H9 (cell line): ENCODE measurements around the gene ASB16. TPM values are rescaled to one million over a fixed set of nuclear protein-coding genes. Genes with fewer than 3 reads are reported as not detected.

Experiments used
- DNase-seq: peaks from one replicate; pipeline ENCODE4 v3.0.0-alpha.2; 2017
- H2AFZ ChIP-seq: one replicate; pipeline ENCODE4 v1.6.1; 2013; ENCODE audit warnings: mild to moderate bottlenecking, low read length, control low read depth, moderate library complexity
- H2AK5ac ChIP-seq: 2 replicates; pipeline ENCODE4 v1.6.1; 2013; ENCODE audit warnings: low read length, control low read depth, mixed read lengths; ENCODE audit not compliant: insufficient read length
- H2BK120ac ChIP-seq: one replicate; pipeline ENCODE4 v1.6.1; 2013; ENCODE audit warnings: low read depth, mild to moderate bottlenecking, low read length, control low read depth, inconsistent platforms; ENCODE audit not compliant: poor library complexity, severe bottlenecking
- H2BK12ac ChIP-seq: 2 replicates; pipeline ENCODE4 v1.6.1; 2013; ENCODE audit warnings: low read length, control low read depth, mixed read lengths, low read depth; ENCODE audit not compliant: insufficient read length
- H2BK15ac ChIP-seq: 2 replicates; pipeline ENCODE4 v1.6.1; 2013; ENCODE audit warnings: low read depth, low read length, control low read depth
- H2BK20ac ChIP-seq: one replicate; pipeline ENCODE4 v1.6.1; 2013; ENCODE audit warnings: low read depth, mild to moderate bottlenecking, low read length, control low read depth, inconsistent platforms; ENCODE audit not compliant: poor library complexity, severe bottlenecking
- H2BK5ac ChIP-seq: 2 replicates; pipeline ENCODE4 v1.6.1; 2013; ENCODE audit warnings: low read length, control low read depth, mixed read lengths; ENCODE audit not compliant: insufficient read length
- H3K14ac ChIP-seq: 2 replicates; pipeline ENCODE4 v1.6.1; 2013; ENCODE audit warnings: low read length, control low read depth; ENCODE audit not compliant: insufficient read depth
- H3K18ac ChIP-seq: 2 replicates; pipeline ENCODE4 v1.6.1; 2013; ENCODE audit warnings: low read depth, mild to moderate bottlenecking, mixed read lengths, low read length, control low read depth; ENCODE audit not compliant: insufficient read length
- H3K23ac ChIP-seq: 2 replicates; pipeline ENCODE4 v1.6.1; 2013; ENCODE audit warnings: low read length, control low read depth, mixed read lengths, low read depth; ENCODE audit not compliant: insufficient read length
- H3K23me2 ChIP-seq: 2 replicates; pipeline ENCODE4 v1.6.1; 2013; ENCODE audit warnings: low read depth, mild to moderate bottlenecking, mixed read lengths, low read length, control low read depth; ENCODE audit not compliant: insufficient read length, poor library complexity, severe bottlenecking
- H3K27ac ChIP-seq: 2 replicates; pipeline ENCODE4 v1.5.1; 2013; ENCODE audit warnings: low read length, control low read depth, mixed read lengths, low read depth; ENCODE audit not compliant: insufficient read length
- H3K27me3 ChIP-seq: 2 replicates; pipeline ENCODE4 v1.6.1; 2013; ENCODE audit warnings: low read length, control low read depth, inconsistent platforms; ENCODE audit not compliant: insufficient read depth
- H3K4ac ChIP-seq: 2 replicates; pipeline ENCODE4 v1.6.1; 2013; ENCODE audit warnings: low read depth, mild to moderate bottlenecking, control low read depth, inconsistent platforms, low read length, moderate library complexity
- H3K4me1 ChIP-seq: 2 replicates; pipeline ENCODE4 v1.6.1; 2013; ENCODE audit warnings: low read length, control low read depth, inconsistent platforms; ENCODE audit not compliant: insufficient read depth
- H3K4me2 ChIP-seq: 2 replicates; pipeline ENCODE4 v1.6.1; 2013; ENCODE audit warnings: low read length, control low read depth, mixed read lengths; ENCODE audit not compliant: insufficient read length, insufficient read depth
- H3K56ac ChIP-seq: 2 replicates; pipeline ENCODE4 v1.6.1; 2013; ENCODE audit warnings: low read depth, mild to moderate bottlenecking, mixed read lengths, low read length, control low read depth; ENCODE audit not compliant: insufficient read length
- H3K79me1 ChIP-seq: 2 replicates; pipeline ENCODE4 v1.6.1; 2013; ENCODE audit warnings: low read depth, mild to moderate bottlenecking, moderate library complexity, low read length, control low read depth, inconsistent platforms; ENCODE audit not compliant: insufficient read depth, poor library complexity, severe bottlenecking
- H3K79me2 ChIP-seq: 2 replicates; pipeline ENCODE4 v1.6.1; 2013; ENCODE audit warnings: low read length, control low read depth, inconsistent platforms; ENCODE audit not compliant: insufficient read depth
- H3K9ac ChIP-seq: 2 replicates; pipeline ENCODE4 v1.6.1; 2013; ENCODE audit warnings: low read length, control low read depth, mixed read lengths; ENCODE audit not compliant: insufficient read length; ENCODE audit errors: extremely low read depth
- H3K9me3 ChIP-seq: one replicate; pipeline ENCODE4 v1.6.1; 2013; ENCODE audit warnings: low read depth, low read length, inconsistent platforms; ENCODE audit not compliant: control insufficient read depth
- H3T11ph ChIP-seq: one replicate; pipeline ENCODE4 v1.6.1; 2013; ENCODE audit warnings: mild to moderate bottlenecking, low read length, control low read depth, inconsistent platforms
- H4K20me1 ChIP-seq: one replicate; pipeline ENCODE4 v1.6.1; 2013; ENCODE audit not compliant: control insufficient read depth, insufficient read length, insufficient read depth
- H4K5ac ChIP-seq: 2 replicates; pipeline ENCODE4 v1.6.1; 2013; ENCODE audit warnings: low read depth, mild to moderate bottlenecking, mixed read lengths, low read length, control low read depth; ENCODE audit not compliant: insufficient read length
- H4K8ac ChIP-seq: replicated peaks from 2 replicates; pipeline ENCODE4 v1.6.1; 2013; ENCODE audit warnings: low read length, control low read depth, mixed read lengths, low read depth; ENCODE audit not compliant: insufficient read length
- H4K91ac ChIP-seq: 2 replicates; pipeline ENCODE4 v1.6.1; 2013; ENCODE audit warnings: low read depth, mild to moderate bottlenecking, moderate library complexity, mixed read lengths, low read length, control low read depth; ENCODE audit not compliant: insufficient read length
- H3K27ac Mint-ChIP-seq, 3 experiments: 2 replicates in 2 of 3; 3 replicates in 1 of 3; pipeline ENCODE4 v1.8.0; 2020 to 2021; ENCODE audit warnings: mixed read lengths in 3 of 3, mild to moderate bottlenecking in 1 of 3, moderate library complexity in 1 of 3
- H3K27me3 Mint-ChIP-seq: 2 replicates; pipeline ENCODE4 v1.8.0; 2021; ENCODE audit warnings: low read depth, mild to moderate bottlenecking, moderate library complexity, mixed read lengths
- H3K36me3 Mint-ChIP-seq, 3 experiments: 2 replicates in 2 of 3; 3 replicates in 1 of 3; pipeline ENCODE4 v1.8.0; 2020 to 2021; ENCODE audit warnings: low read depth in 3 of 3, mixed read lengths in 3 of 3; ENCODE audit not compliant: insufficient read depth in 1 of 3
- H3K4me1 Mint-ChIP-seq, 2 experiments: 2 replicates each; pipeline ENCODE4 v1.8.0; 2020; ENCODE audit warnings: mixed read lengths in 2 of 2
- H3K4me3 Mint-ChIP-seq, 2 experiments: 2 replicates in 1 of 2; 3 replicates in 1 of 2; pipeline ENCODE4 v1.8.0; 2020 to 2021; ENCODE audit warnings: mild to moderate bottlenecking in 2 of 2, mixed read lengths in 2 of 2, moderate library complexity in 1 of 2
- H3K9me3 Mint-ChIP-seq, 2 experiments: 2 replicates in 1 of 2; 3 replicates in 1 of 2; pipeline ENCODE4 v1.8.0; 2020; ENCODE audit warnings: mild to moderate bottlenecking in 2 of 2, mixed read lengths in 2 of 2, moderate library complexity in 1 of 2
- CTCF ChIP-seq: fragments of 200-600 bp; sonication (generic); conservative IDR thresholded peaks from 3 replicates; pipeline ENCODE4 v1.8.0; 2021; ENCODE audit warnings: antibody characterized with exemption, mild to moderate bottlenecking
- WGBS: extraction: QIAGEN DNeasy Blood & Tissue Kit; methylation state at CpG from one replicate; pipeline ENCODE4 v1.1.7; 2013; ENCODE audit warnings: missing lambda C conversion rate, low lambda C conversion rate, mixed read lengths; ENCODE audit not compliant: insufficient read length; ENCODE audit errors: extremely low coverage; 5-methylcytosine and 5-hydroxymethylcytosine counted together
- total RNA-seq: library from RNA; stranded (reverse); gene quantifications from 2 replicates; pipeline ENCODE4 v1.2.1, GENCODE V29; 2021

ASB16 gene
- total RNA-seq, 1 experiment from 2014 or later = 0.90 TPM

- no peak overlapping the region for H2BK5ac ChIP-seq
- peak overlapping the region; percentile 88 for H3K4me2 ChIP-seq
- H3K18ac ChIP-seq = peak overlapping the region; percentile 45
- TF ChIP-seq CTCF = no peak
- no peak overlapping the region for H2BK120ac ChIP-seq
- peak overlapping the region; percentile 57; the same call in 1 of the 2 replicates for H3K14ac ChIP-seq
- peaks cover 27% of the 10 kb centered on the region for H3K23me2 ChIP-seq
- H3K23ac ChIP-seq = no peak overlapping the region
- no peak overlapping the region for H3K27ac ChIP-seq
- H4K20me1 ChIP-seq = no peaks in the 10 kb centered on the region
- H2BK15ac ChIP-seq = no peak overlapping the region
- peak overlapping the region; percentile 83 to 90 for H3K4me3 Mint-ChIP-seq
- H4K5ac ChIP-seq = no peak overlapping the region
- no peak overlapping the region for H4K91ac ChIP-seq
- WGBS = no CpG with 5 or more reads among the region's 54 CpGs
- peak overlapping the region; percentile 93 for H3K9ac ChIP-seq
- H3K27ac Mint-ChIP-seq = peak overlapping the region; percentile 88 to 98 (median 92)
- peak; percentile 84 for DNase-seq
- 0 out of 2 replicates have a peak, but pooled peaks cover 4% of the 10 kb centered on the region for H3K4me1 ChIP-seq
- no peaks in the 10 kb centered on the region; a peak in 1 of 5 replicates for H3K9me3 Mint-ChIP-seq
- peaks cover 0 to 18% (median 14%) of the 10 kb centered on the region in 3 experiments; a peak in 6 of 7 replicates for H3K36me3 Mint-ChIP-seq
- no peak overlapping the region for H2AK5ac ChIP-seq
- peaks cover 6% of the 10 kb centered on the region for H3K79me1 ChIP-seq
- H2AFZ ChIP-seq = no peak overlapping the region
- peaks cover 17 to 21% of the 10 kb centered on the region in 2 experiments for H3K4me1 Mint-ChIP-seq
- peaks cover 6% of the 10 kb centered on the region; the same call in 1 of the 2 replicates for H3K79me2 ChIP-seq
- H4K8ac ChIP-seq = no peak overlapping the region
- H3T11ph ChIP-seq = no peak overlapping the region
- H3K27me3 Mint-ChIP-seq = no peaks in the 10 kb centered on the region; the same call in 1 of the 2 replicates
- no peak overlapping the region for H2BK12ac ChIP-seq
- H3K9me3 ChIP-seq = no peaks in the 10 kb centered on the region
- no peaks in the 10 kb centered on the region for H3K27me3 ChIP-seq
- no peak overlapping the region for H3K56ac ChIP-seq
- no peak overlapping the region for H3K4ac ChIP-seq
- H2BK20ac ChIP-seq = no peak overlapping the region
These were observed 50.8 kb downstream of the ASB16 start for GRCh38 chr17:44221084-44221861.
